ENCODE results near the gene SLC12A9.

The SLC12A9 gene

GRCh38 chr7:100867776-100868485, 15.4 kb downstream of the SLC12A9 start:
- Histone ChIP-seq H3K27ac (ENCODE audit: low read depth in 2 of 2, low read length in 2 of 2) (peak overlapping the region; percentile 78 to 91), H3K4me3 (ENCODE audit: low read length in 2 of 2) (peak overlapping the region; percentile 69 to 76), H3K36me3 (ENCODE audit: control insufficient read depth in 2 of 2, insufficient read depth in 2 of 2, low read length in 2 of 2) (peaks cover 15 to 18% of the 10 kb centered on the region in 2 donors), H3K4me1 (ENCODE audit: control insufficient read depth in 2 of 2, insufficient read depth in 2 of 2, low read length in 2 of 2) (peaks cover 17 to 18% of the 10 kb centered on the region in 2 donors), H3K9me3 (ENCODE audit: control insufficient read depth in 2 of 2, low read length in 2 of 2) (no peaks in the 10 kb centered on the region), H3K9ac (ENCODE audit: low read depth in 1 of 2, low read length in 2 of 2) (peak overlapping the region; percentile 81 to 88), H3K27me3 (ENCODE audit: control insufficient read depth in 2 of 2, insufficient read depth in 2 of 2, low read length in 2 of 2) (no peaks in the 10 kb centered on the region)

- Histone ChIP-seq H3K4me1 (ENCODE audit: control insufficient read depth in 2 of 2, insufficient read depth in 2 of 2, low read length in 2 of 2) (peaks cover 17 to 24% of the 10 kb centered on the region in 2 donors), H3K27me3 (ENCODE audit: control insufficient read depth in 2 of 2, insufficient read depth in 2 of 2, low read length in 2 of 2) (no peaks in the 10 kb centered on the region), H3K9me3 (ENCODE audit: control insufficient read depth in 2 of 2, low read length in 2 of 2) (no peaks in the 10 kb centered on the region), H3K36me3 (ENCODE audit: control insufficient read depth in 2 of 2, insufficient read depth in 2 of 2, low read length in 2 of 2) (peaks cover 19 to 20% of the 10 kb centered on the region in 2 donors), H3K27ac (ENCODE audit: low read depth in 2 of 2, low read length in 2 of 2) (peak overlapping the region; percentile 96 to 97), H3K9ac (ENCODE audit: low read depth in 1 of 2, low read length in 2 of 2) (peak overlapping the region in 1 of 2 donors; percentile 97), H3K4me3 (ENCODE audit: low read length in 2 of 2) (peak overlapping the region in 1 of 2 donors; percentile 94)
Observed at GRCh38 chr7:100873599-100874299, 21.2 kb downstream of the SLC12A9 start.

GRCh38 chr7:100874300-100874576, 21.7 kb downstream of the SLC12A9 start:
- no peaks in the 10 kb centered on the region for H3K9me3 ChIP-seq (ENCODE audit: control insufficient read depth in 2 of 2, low read length in 2 of 2)
- H3K27me3 ChIP-seq (ENCODE audit: control insufficient read depth in 2 of 2, insufficient read depth in 2 of 2, low read length in 2 of 2) = no peaks in the 10 kb centered on the region
- H3K36me3 ChIP-seq (ENCODE audit: control insufficient read depth in 2 of 2, insufficient read depth in 2 of 2, low read length in 2 of 2) = peaks cover 20 to 24% of the 10 kb centered on the region in 2 donors
- peak overlapping the region; percentile 94 to 96 for H3K4me3 ChIP-seq (ENCODE audit: low read length in 2 of 2)
- H3K9ac ChIP-seq (ENCODE audit: low read depth in 1 of 2, low read length in 2 of 2) = peak overlapping the region; percentile 91 to 97
- H3K4me1 ChIP-seq (ENCODE audit: control insufficient read depth in 2 of 2, insufficient read depth in 2 of 2, low read length in 2 of 2) = peaks cover 17 to 24% of the 10 kb centered on the region in 2 donors
- H3K27ac ChIP-seq (ENCODE audit: low read depth in 2 of 2, low read length in 2 of 2) = peak overlapping the region; percentile 96 to 97

GRCh38 chr7:100874577-100875355, 22.3 kb downstream of the SLC12A9 start, which contains the start of gene SRRT:
Gene SRRT, plus strand, starts transcription at chr7:100875103. Its CDS starts 488 bp downstream, at chr7:100875591.
- Histone ChIP-seq H3K4me1 (ENCODE audit: control insufficient read depth in 2 of 2, insufficient read depth in 2 of 2, low read length in 2 of 2) (peaks cover 17 to 24% of the 10 kb centered on the region in 2 donors), H3K9me3 (ENCODE audit: control insufficient read depth in 2 of 2, low read length in 2 of 2) (no peaks in the 10 kb centered on the region), H3K27ac (ENCODE audit: low read depth in 2 of 2, low read length in 2 of 2) (peak within 1 kb of the TSS; percentile 96 to 97), H3K36me3 (ENCODE audit: control insufficient read depth in 2 of 2, insufficient read depth in 2 of 2, low read length in 2 of 2) (peaks cover 21 to 29% of the 10 kb centered on the region in 2 donors), H3K4me3 (ENCODE audit: low read length in 2 of 2) (peak within 1 kb of the TSS; percentile 94 to 96), H3K9ac (ENCODE audit: low read depth in 1 of 2, low read length in 2 of 2) (peak within 1 kb of the TSS; percentile 91 to 97), H3K27me3 (ENCODE audit: control insufficient read depth in 2 of 2, insufficient read depth in 2 of 2, low read length in 2 of 2) (no peaks in the 10 kb centered on the region)

GRCh38 chr7:100875356-100875751, 22.8 kb downstream of the SLC12A9 start:
- no peaks in the 10 kb centered on the region for H3K27me3 ChIP-seq (ENCODE audit: control insufficient read depth in 2 of 2, insufficient read depth in 2 of 2, low read length in 2 of 2)
- peaks cover 17 to 24% of the 10 kb centered on the region in 2 donors for H3K4me1 ChIP-seq (ENCODE audit: control insufficient read depth in 2 of 2, insufficient read depth in 2 of 2, low read length in 2 of 2)
- no peaks in the 10 kb centered on the region for H3K9me3 ChIP-seq (ENCODE audit: control insufficient read depth in 2 of 2, low read length in 2 of 2)
- H3K9ac ChIP-seq (ENCODE audit: low read depth in 1 of 2, low read length in 2 of 2) = peak overlapping the region; percentile 91 to 97
- peaks cover 23 to 29% of the 10 kb centered on the region in 2 donors for H3K36me3 ChIP-seq (ENCODE audit: control insufficient read depth in 2 of 2, insufficient read depth in 2 of 2, low read length in 2 of 2)
- peak overlapping the region; percentile 94 to 96 for H3K4me3 ChIP-seq (ENCODE audit: low read length in 2 of 2)
- H3K27ac ChIP-seq (ENCODE audit: low read depth in 2 of 2, low read length in 2 of 2) = peak overlapping the region; percentile 96 to 97

- Histone ChIP-seq H3K9ac (ENCODE audit: low read depth in 1 of 2, low read length in 2 of 2) (no peak overlapping the region), H3K4me3 (ENCODE audit: low read length in 2 of 2) (no peak overlapping the region), H3K27me3 (ENCODE audit: control insufficient read depth in 2 of 2, insufficient read depth in 2 of 2, low read length in 2 of 2) (no peaks in the 10 kb centered on the region), H3K4me1 (ENCODE audit: control insufficient read depth in 2 of 2, insufficient read depth in 2 of 2, low read length in 2 of 2) (peaks cover 17 to 24% of the 10 kb centered on the region in 2 donors), H3K9me3 (ENCODE audit: control insufficient read depth in 2 of 2, low read length in 2 of 2) (no peaks in the 10 kb centered on the region), H3K27ac (ENCODE audit: low read depth in 2 of 2, low read length in 2 of 2) (no peak overlapping the region), H3K36me3 (ENCODE audit: control insufficient read depth in 2 of 2, insufficient read depth in 2 of 2, low read length in 2 of 2) (peaks cover 24 to 35% of the 10 kb centered on the region in 2 donors)
Observed at GRCh38 chr7:100878013-100878412, 25.5 kb downstream of the SLC12A9 start.

GRCh38 chr7:100878685-100879084, 26.2 kb downstream of the SLC12A9 start:
- no peak overlapping the region for H3K4me3 ChIP-seq (ENCODE audit: low read length in 2 of 2)
- peaks cover 31 to 42% of the 10 kb centered on the region in 2 donors for H3K36me3 ChIP-seq (ENCODE audit: control insufficient read depth in 2 of 2, insufficient read depth in 2 of 2, low read length in 2 of 2)
- H3K27me3 ChIP-seq (ENCODE audit: control insufficient read depth in 2 of 2, insufficient read depth in 2 of 2, low read length in 2 of 2) = no peaks in the 10 kb centered on the region
- H3K9me3 ChIP-seq (ENCODE audit: control insufficient read depth in 2 of 2, low read length in 2 of 2) = no peaks in the 10 kb centered on the region
- H3K9ac ChIP-seq (ENCODE audit: low read depth in 1 of 2, low read length in 2 of 2) = no peak overlapping the region
- H3K4me1 ChIP-seq (ENCODE audit: control insufficient read depth in 2 of 2, insufficient read depth in 2 of 2, low read length in 2 of 2) = peaks cover 17 to 24% of the 10 kb centered on the region in 2 donors
- no peak overlapping the region for H3K27ac ChIP-seq (ENCODE audit: low read depth in 2 of 2, low read length in 2 of 2)

- Histone ChIP-seq H3K9ac (ENCODE audit: low read depth in 1 of 2, low read length in 2 of 2) (no peak overlapping the region), H3K27me3 (ENCODE audit: control insufficient read depth in 2 of 2, insufficient read depth in 2 of 2, low read length in 2 of 2) (no peaks in the 10 kb centered on the region), H3K9me3 (ENCODE audit: control insufficient read depth in 2 of 2, low read length in 2 of 2) (no peaks in the 10 kb centered on the region), H3K4me1 (ENCODE audit: control insufficient read depth in 2 of 2, insufficient read depth in 2 of 2, low read length in 2 of 2) (peaks cover 12 to 14% of the 10 kb centered on the region in 2 donors), H3K27ac (ENCODE audit: low read depth in 2 of 2, low read length in 2 of 2) (no peak overlapping the region), H3K36me3 (ENCODE audit: control insufficient read depth in 2 of 2, insufficient read depth in 2 of 2, low read length in 2 of 2) (peaks cover 42 to 48% of the 10 kb centered on the region in 2 donors), H3K4me3 (ENCODE audit: low read length in 2 of 2) (no peak overlapping the region)
Observed at GRCh38 chr7:100879685-100880261, 27.3 kb downstream of the SLC12A9 start.

GRCh38 chr7:100880645-100881044, 28.1 kb downstream of the SLC12A9 start:
- Histone ChIP-seq H3K4me3 (ENCODE audit: low read length in 2 of 2) (no peak overlapping the region), H3K27ac (ENCODE audit: low read depth in 2 of 2, low read length in 2 of 2) (no peak overlapping the region), H3K9me3 (ENCODE audit: control insufficient read depth in 2 of 2, low read length in 2 of 2) (no peaks in the 10 kb centered on the region), H3K27me3 (ENCODE audit: control insufficient read depth in 2 of 2, insufficient read depth in 2 of 2, low read length in 2 of 2) (no peaks in the 10 kb centered on the region), H3K4me1 (ENCODE audit: control insufficient read depth in 2 of 2, insufficient read depth in 2 of 2, low read length in 2 of 2) (peaks cover 9 to 12% of the 10 kb centered on the region in 2 donors), H3K9ac (ENCODE audit: low read depth in 1 of 2, low read length in 2 of 2) (no peak overlapping the region), H3K36me3 (ENCODE audit: control insufficient read depth in 2 of 2, insufficient read depth in 2 of 2, low read length in 2 of 2) (peaks cover 51 to 57% of the 10 kb centered on the region in 2 donors)

Measured in mucosa of rectum (tissue), 2 donors.